ENCODE measurements around the gene PRR15L.

DNA sequence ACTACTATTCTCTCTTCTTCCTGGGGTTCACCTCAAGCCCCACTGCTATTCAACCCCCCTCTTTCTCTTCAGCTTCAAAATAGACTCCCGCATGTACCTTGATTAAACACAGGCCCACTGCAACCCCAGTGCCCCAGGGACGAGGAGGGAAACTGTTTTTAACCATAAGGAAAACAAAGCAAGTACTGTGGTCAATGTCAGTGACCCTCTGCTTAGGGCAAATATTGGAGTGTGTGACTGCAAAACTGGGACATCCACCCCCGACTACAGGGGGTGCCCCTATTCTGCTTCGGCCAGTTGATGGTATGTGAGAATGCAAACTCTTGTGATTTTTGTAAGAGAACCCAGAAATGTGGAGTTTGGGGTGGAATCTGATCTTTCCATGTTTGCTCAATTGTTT, 25.8 kb downstream of the PRR15L start:
- TF ChIP-seq, protein P1, sequence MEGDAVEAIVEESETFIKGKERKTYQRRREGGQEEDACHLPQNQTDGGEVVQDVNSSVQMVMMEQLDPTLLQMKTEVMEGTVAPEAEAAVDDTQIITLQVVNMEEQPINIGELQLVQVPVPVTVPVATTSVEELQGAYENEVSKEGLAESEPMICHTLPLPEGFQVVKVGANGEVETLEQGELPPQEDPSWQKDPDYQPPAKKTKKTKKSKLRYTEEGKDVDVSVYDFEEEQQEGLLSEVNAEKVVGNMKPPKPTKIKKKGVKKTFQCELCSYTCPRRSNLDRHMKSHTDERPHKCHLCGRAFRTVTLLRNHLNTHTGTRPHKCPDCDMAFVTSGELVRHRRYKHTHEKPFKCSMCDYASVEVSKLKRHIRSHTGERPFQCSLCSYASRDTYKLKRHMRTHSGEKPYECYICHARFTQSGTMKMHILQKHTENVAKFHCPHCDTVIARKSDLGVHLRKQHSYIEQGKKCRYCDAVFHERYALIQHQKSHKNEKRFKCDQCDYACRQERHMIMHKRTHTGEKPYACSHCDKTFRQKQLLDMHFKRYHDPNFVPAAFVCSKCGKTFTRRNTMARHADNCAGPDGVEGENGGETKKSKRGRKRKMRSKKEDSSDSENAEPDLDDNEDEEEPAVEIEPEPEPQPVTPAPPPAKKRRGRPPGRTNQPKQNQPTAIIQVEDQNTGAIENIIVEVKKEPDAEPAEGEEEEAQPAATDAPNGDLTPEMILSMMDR (IDR thresholded peaks at IDR 0.05) = no peak
- no peak for TF ChIP-seq POLR2A (IDR thresholded peaks at IDR 0.05)

Data from thyroid gland (tissue), 4 donors.